ENCODE results near the gene DAD1. TPM values are rescaled to one million over a fixed set of nuclear protein-coding genes. Genes with fewer than 3 reads are reported as not detected.
A peak's percentile ranks its signal among the peaks of the same experiment; 100 is the strongest.
"Not testable (repeated sequence)": the region's sequence is repeated elsewhere in the genome, so short reads cannot be mapped to it uniquely, and the experiment has no call there.

DAD1 gene
- 463 and 696 TPM in 2 replicates for total RNA-seq (2012; rRNA removed)

- H3K27me3 ChIP-seq (ENCODE audit: control insufficient read depth, insufficient read depth, low read length): peaks cover 9% of the 10 kb centered on the region
- peak within 1 kb of the TSS; percentile 93 for H3K4me3 ChIP-seq (ENCODE audit: low read length)
Measured at GRCh38 chr14:22589096-22589839, at the start of gene DAD1. DAD1 (minus strand) TSS chr14:22589224; CDS start chr14:22589157, 67 bp downstream.

DNA sequence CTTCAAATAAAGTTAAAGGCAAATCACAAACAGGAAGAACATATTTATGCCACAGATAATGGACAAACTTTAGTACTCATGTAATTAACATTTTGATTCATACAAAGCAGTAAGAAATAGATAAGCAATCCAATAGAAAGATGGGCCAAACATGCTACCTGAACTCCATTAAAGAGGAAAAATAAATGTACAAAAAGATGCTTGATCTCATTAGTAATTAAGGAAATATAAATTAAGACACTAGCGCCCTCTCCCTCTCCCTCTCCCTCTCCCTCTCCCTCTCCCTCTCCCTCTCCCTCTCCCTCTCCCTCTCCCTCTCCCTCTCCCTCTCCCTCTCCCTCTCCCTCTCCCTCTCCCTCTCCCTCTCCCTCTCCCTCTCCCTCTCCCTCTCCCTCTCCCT lies 47.0 kb upstream of the DAD1 start:
- H3K36me3 ChIP-seq (ENCODE audit: insufficient read depth, low read length); H3K9ac ChIP-seq (ENCODE audit: low read depth, low read length); H3K9me3 ChIP-seq (replicated peaks; ENCODE audit: low read length); H3K4me3 ChIP-seq (ENCODE audit: low read length); H3K4me1 ChIP-seq (ENCODE audit: control insufficient read depth, insufficient read depth, low read length); H3K4me2 ChIP-seq (ENCODE audit: low read length): not testable (repeated sequence)
- peaks cover 21% of the 10 kb centered on the region for H3K27me3 ChIP-seq (ENCODE audit: control insufficient read depth, insufficient read depth, low read length)

More at GRCh38 chr14:22589096-22589839, at the start of gene DAD1:
- peak within 1 kb of the TSS; percentile 92 for H3K4me2 ChIP-seq (ENCODE audit: low read length)
- peaks cover 21% of the 10 kb centered on the region for H3K4me1 ChIP-seq (ENCODE audit: control insufficient read depth, insufficient read depth, low read length)
- H3K36me3 ChIP-seq (ENCODE audit: insufficient read depth, low read length): peaks cover 6% of the 10 kb centered on the region
- H3K9ac ChIP-seq (ENCODE audit: low read depth, low read length): peak within 1 kb of the TSS; percentile 99
- no peaks in the 10 kb centered on the region for H3K9me3 ChIP-seq (replicated peaks; ENCODE audit: low read length)

DNA sequence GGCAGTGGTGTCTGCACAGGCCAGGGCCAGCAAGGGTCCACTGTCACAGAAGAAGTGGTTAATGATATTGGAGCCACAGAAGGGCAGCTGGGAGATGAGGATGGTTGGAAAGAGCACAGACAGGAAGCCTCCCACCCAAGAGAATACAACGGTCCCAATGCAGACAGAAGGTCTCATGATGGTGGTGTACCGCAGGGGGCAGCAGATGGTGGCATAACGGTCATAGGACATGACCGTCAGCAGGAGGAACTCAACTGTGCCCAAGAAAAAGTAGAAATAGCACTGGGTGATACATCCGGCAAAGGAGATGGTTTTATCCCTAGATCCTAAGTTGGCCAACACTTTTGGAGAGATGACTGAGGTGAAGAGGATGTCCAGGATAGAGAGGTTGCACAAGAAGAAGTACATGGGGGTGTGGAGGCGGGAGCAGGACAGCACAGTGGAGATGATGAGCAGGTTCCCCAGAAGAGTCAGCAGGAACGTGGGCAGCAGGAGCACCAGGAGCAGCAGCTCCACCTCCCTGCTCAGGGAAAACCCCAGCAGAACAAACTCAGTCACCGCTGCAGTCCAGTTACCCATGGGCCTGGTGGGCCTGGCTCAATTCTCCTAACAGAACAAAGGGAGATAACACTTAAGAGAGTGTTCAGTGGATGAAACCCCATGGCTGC lies 45.3 kb upstream of the DAD1 start:
- Histone ChIP-seq H3K4me1 (ENCODE audit: control insufficient read depth, insufficient read depth, low read length) (no peaks in the 10 kb centered on the region), H3K27me3 (ENCODE audit: control insufficient read depth, insufficient read depth, low read length) (peaks cover 27% of the 10 kb centered on the region), H3K4me3 (ENCODE audit: low read length) (no peak overlapping the region), H3K9me3 (replicated peaks; ENCODE audit: low read length) (no peaks in the 10 kb centered on the region), H3K4me2 (ENCODE audit: low read length) (no peak overlapping the region), H3K36me3 (ENCODE audit: insufficient read depth, low read length) (no peaks in the 10 kb centered on the region), H3K9ac (ENCODE audit: low read depth, low read length) (no peak overlapping the region)

DNA sequence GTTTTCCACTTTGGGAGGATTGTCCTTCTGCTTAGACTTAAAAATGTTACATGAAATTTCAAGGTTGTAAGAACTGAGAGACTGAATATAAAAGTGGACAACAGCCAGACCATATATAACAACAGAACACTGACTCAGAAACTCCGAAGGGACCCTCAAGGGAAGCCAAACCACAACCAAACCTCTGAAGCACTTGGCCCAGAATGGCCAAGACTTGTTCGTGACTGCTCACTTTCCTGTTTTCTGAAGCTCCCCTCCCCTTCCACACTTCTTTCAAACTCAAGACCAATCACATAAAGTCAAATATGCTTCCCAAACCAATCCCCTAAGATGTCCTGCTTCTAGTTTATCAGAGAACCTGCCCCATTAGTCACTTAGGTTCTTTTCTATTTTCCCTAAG lies 41.5 kb upstream of the DAD1 start:
- no peaks in the 10 kb centered on the region for H3K4me1 ChIP-seq (ENCODE audit: control insufficient read depth, insufficient read depth, low read length)
- H3K9me3 ChIP-seq (replicated peaks; ENCODE audit: low read length): no peaks in the 10 kb centered on the region
- no peak overlapping the region for H3K9ac ChIP-seq (ENCODE audit: low read depth, low read length)
- H3K4me3 ChIP-seq (ENCODE audit: low read length): no peak overlapping the region
- H3K27me3 ChIP-seq (ENCODE audit: control insufficient read depth, insufficient read depth, low read length): peaks cover 26% of the 10 kb centered on the region
- H3K4me2 ChIP-seq (ENCODE audit: low read length): no peak overlapping the region
- no peaks in the 10 kb centered on the region for H3K36me3 ChIP-seq (ENCODE audit: insufficient read depth, low read length)

DNA sequence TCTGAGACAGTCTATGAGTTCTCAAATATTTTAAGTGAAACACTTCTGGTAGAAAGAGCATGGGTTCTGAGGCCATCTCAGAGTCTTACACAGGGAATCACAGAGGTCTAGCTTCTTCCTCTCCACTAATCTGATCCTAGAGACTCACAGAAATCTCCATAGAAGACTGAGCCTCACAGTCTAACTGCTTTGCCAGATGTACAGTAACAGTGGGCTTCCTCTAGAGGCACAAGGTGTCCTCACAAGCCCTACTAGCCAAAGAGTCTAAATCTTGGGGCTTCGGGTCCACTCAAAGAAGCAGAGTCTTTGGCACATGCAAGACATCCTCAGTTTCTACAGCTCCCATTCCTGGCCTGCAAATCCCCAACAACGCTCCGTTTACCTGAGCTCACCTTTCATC lies 41.0 kb upstream of the DAD1 start:
- H3K9me3 ChIP-seq (replicated peaks; ENCODE audit: low read length): no peaks in the 10 kb centered on the region
- H3K27me3 ChIP-seq (ENCODE audit: control insufficient read depth, insufficient read depth, low read length): peaks cover 23% of the 10 kb centered on the region
- no peaks in the 10 kb centered on the region for H3K4me1 ChIP-seq (ENCODE audit: control insufficient read depth, insufficient read depth, low read length)
- H3K9ac ChIP-seq (ENCODE audit: low read depth, low read length): no peak overlapping the region
- no peak overlapping the region for H3K4me3 ChIP-seq (ENCODE audit: low read length)
- H3K4me2 ChIP-seq (ENCODE audit: low read length): no peak overlapping the region
- no peaks in the 10 kb centered on the region for H3K36me3 ChIP-seq (ENCODE audit: insufficient read depth, low read length)

DNA sequence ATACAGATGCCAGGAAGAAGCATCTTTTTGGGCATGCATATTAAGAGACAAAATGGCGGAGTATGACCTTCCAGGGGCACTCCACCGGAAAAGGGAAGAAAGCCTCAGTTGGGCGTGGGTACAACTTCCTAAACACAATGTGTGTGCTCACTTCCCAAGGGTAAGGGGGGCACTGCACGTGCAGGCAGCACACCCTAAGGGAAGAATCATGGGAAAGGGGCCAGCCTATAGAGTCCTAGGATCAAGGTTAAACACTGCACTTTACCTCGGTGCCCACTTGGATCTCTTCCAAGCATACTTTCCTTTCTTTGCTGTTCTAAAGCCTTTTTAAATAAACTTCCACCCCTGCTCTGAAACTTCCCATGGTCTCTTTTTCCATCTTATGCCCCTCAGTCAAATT lies 40.3 kb upstream of the DAD1 start:
- Histone ChIP-seq H3K4me3 (ENCODE audit: low read length) (no peak overlapping the region), H3K4me2 (ENCODE audit: low read length) (no peak overlapping the region), H3K36me3 (ENCODE audit: insufficient read depth, low read length) (no peaks in the 10 kb centered on the region), H3K9me3 (replicated peaks; ENCODE audit: low read length) (no peaks in the 10 kb centered on the region), H3K27me3 (ENCODE audit: control insufficient read depth, insufficient read depth, low read length) (peaks cover 21% of the 10 kb centered on the region), H3K9ac (ENCODE audit: low read depth, low read length) (no peak overlapping the region), H3K4me1 (ENCODE audit: control insufficient read depth, insufficient read depth, low read length) (no peaks in the 10 kb centered on the region)

GRCh38 chr14:22627506-22628263 lies 38.7 kb upstream of the DAD1 start:
- H3K9me3 ChIP-seq (replicated peaks; ENCODE audit: low read length): no peaks in the 10 kb centered on the region
- H3K4me1 ChIP-seq (ENCODE audit: control insufficient read depth, insufficient read depth, low read length): no peaks in the 10 kb centered on the region
- H3K36me3 ChIP-seq (ENCODE audit: insufficient read depth, low read length): no peaks in the 10 kb centered on the region
- no peak overlapping the region for H3K9ac ChIP-seq (ENCODE audit: low read depth, low read length)
- H3K4me2 ChIP-seq (ENCODE audit: low read length): no peak overlapping the region
- no peak overlapping the region for H3K4me3 ChIP-seq (ENCODE audit: low read length)
- peaks cover 7% of the 10 kb centered on the region for H3K27me3 ChIP-seq (ENCODE audit: control insufficient read depth, insufficient read depth, low read length)

- H3K4me2 ChIP-seq (ENCODE audit: low read length): no peak overlapping the region
- peaks cover 7% of the 10 kb centered on the region for H3K27me3 ChIP-seq (ENCODE audit: control insufficient read depth, insufficient read depth, low read length)
- no peaks in the 10 kb centered on the region for H3K36me3 ChIP-seq (ENCODE audit: insufficient read depth, low read length)
- no peak overlapping the region for H3K4me3 ChIP-seq (ENCODE audit: low read length)
- peaks cover 10% of the 10 kb centered on the region for H3K4me1 ChIP-seq (ENCODE audit: control insufficient read depth, insufficient read depth, low read length)
- no peak overlapping the region for H3K9ac ChIP-seq (ENCODE audit: low read depth, low read length)
- no peaks in the 10 kb centered on the region for H3K9me3 ChIP-seq (replicated peaks; ENCODE audit: low read length)
Measured at GRCh38 chr14:22626590-22626989, 37.6 kb upstream of the DAD1 start.

- no peak overlapping the region for H3K9ac ChIP-seq (ENCODE audit: low read depth, low read length)
- H3K9me3 ChIP-seq (replicated peaks; ENCODE audit: low read length): no peaks in the 10 kb centered on the region
- peaks cover 10% of the 10 kb centered on the region for H3K4me1 ChIP-seq (ENCODE audit: control insufficient read depth, insufficient read depth, low read length)
- no peak overlapping the region for H3K4me3 ChIP-seq (ENCODE audit: low read length)
- H3K4me2 ChIP-seq (ENCODE audit: low read length): no peak overlapping the region
- H3K27me3 ChIP-seq (ENCODE audit: control insufficient read depth, insufficient read depth, low read length): no peaks in the 10 kb centered on the region
- H3K36me3 ChIP-seq (ENCODE audit: insufficient read depth, low read length): no peaks in the 10 kb centered on the region
Measured at GRCh38 chr14:22623047-22623446, 34.0 kb upstream of the DAD1 start.

- H3K4me2 ChIP-seq (ENCODE audit: low read length): peak overlapping the region; percentile 16
- H3K36me3 ChIP-seq (ENCODE audit: insufficient read depth, low read length): no peaks in the 10 kb centered on the region
- peaks cover 10% of the 10 kb centered on the region for H3K4me1 ChIP-seq (ENCODE audit: control insufficient read depth, insufficient read depth, low read length)
- no peaks in the 10 kb centered on the region for H3K9me3 ChIP-seq (replicated peaks; ENCODE audit: low read length)
- H3K27me3 ChIP-seq (ENCODE audit: control insufficient read depth, insufficient read depth, low read length): no peaks in the 10 kb centered on the region
- H3K9ac ChIP-seq (ENCODE audit: low read depth, low read length): no peak overlapping the region
- H3K4me3 ChIP-seq (ENCODE audit: low read length): no peak overlapping the region
Measured at GRCh38 chr14:22622255-22622654, 33.2 kb upstream of the DAD1 start.

DNA sequence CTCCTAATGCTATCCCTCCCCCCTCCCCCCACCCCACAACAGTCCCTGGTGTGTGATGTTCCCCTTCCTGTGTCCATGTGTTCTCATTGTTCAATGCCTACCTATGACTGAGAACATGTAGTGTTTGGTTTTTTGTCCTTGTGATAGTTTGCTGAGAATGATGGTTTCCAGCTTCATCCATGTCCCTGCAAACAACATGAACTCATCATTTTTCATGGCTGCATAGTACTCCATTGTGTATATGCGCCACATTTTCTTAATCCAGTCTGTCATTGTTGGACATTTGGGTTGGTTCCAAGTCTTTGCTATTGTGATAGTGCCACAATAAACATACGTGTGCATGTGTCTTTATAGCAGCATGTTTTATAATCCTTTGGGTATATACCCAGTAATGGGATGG lies 26.7 kb upstream of the DAD1 start:
- not testable (repeated sequence) for H3K27me3 ChIP-seq (ENCODE audit: control insufficient read depth, insufficient read depth, low read length); H3K9ac ChIP-seq (ENCODE audit: low read depth, low read length); H3K4me3 ChIP-seq (ENCODE audit: low read length); H3K36me3 ChIP-seq (ENCODE audit: insufficient read depth, low read length); H3K9me3 ChIP-seq (replicated peaks; ENCODE audit: low read length); H3K4me2 ChIP-seq (ENCODE audit: low read length)
- peaks cover 27% of the 10 kb centered on the region for H3K4me1 ChIP-seq (ENCODE audit: control insufficient read depth, insufficient read depth, low read length)

All from skeletal muscle satellite cell (primary cell).